Cardiac septum (tissue), 1 donor: ENCODE results near the gene GLOD4. TPM values are rescaled to one million over a fixed set of nuclear protein-coding genes. Genes with fewer than 3 reads are reported as not detected.
"Not testable (repeated sequence)": the region's sequence is repeated elsewhere in the genome, so short reads cannot be mapped to it uniquely, and the experiment has no call there.

Source experiments
- DNase-seq: peaks from one replicate; pipeline ENCODE4 v3.0.0-alpha.2; 2020; ENCODE audit warnings: low spot score
- intact Hi-C: fragments of 100-400 bp; cut with DNase I; formaldehyde crosslinking; loops from one replicate; pipeline ENCODE4 v1.14.0; 2022
- long read RNA-seq: library from polyadenylated mRNA; unstranded; transcript quantifications from one replicate; pipeline ENCODE4 v2.0.0, GENCODE V29; 2021
- total RNA-seq: library from RNA; stranded (reverse); fragmentation: NEBNext Ultra II Directional; extraction: Animal tissue kit (Norgen Biotek cat#: 25700); gene quantifications from one replicate; pipeline ENCODE4 v1.2.1, GENCODE V29; 2021
- donor health status: DM: no; HTN: no; CAD: no.

GLOD4 gene
- total RNA-seq: 33.8 TPM
- long read RNA-seq, transcript GLOD4-202 (9 exons, 2,059 nt): major isoform, 51 of 63 reads
- long read RNA-seq, partial matches to known transcripts: 8 of 63 reads
- long read RNA-seq, other reads (novel, unspliced or antisense): 2 of 63 reads

- intact Hi-C loops: no loop called here
- DNase-seq: peak; percentile 96
These were observed at the start of gene GLOD4, which contains the start of gene MRM3 for GRCh38 chr17:781805-782731. Gene GLOD4, minus strand, starts transcription at chr17:782280. Its CDS starts 25 bp downstream, at chr17:782255. Gene MRM3, plus strand, starts transcription at chr17:782353. Its CDS starts 26 bp downstream, at chr17:782379.

- DNase-seq: no peak
- intact Hi-C loops: no loop called here
These were observed 48.9 kb upstream of the GLOD4 start for GRCh38 chr17:830950-831349.

GRCh38 chr17:830381-830780, 48.3 kb upstream of the GLOD4 start:
- no peak for DNase-seq
- intact Hi-C loops: no loop called here

GRCh38 chr17:829614-830013, 47.5 kb upstream of the GLOD4 start:
- DNase-seq, intact Hi-C loops: not testable (repeated sequence)

- DNase-seq: no peak
- intact Hi-C loops: no loop called here
These were observed 46.7 kb upstream of the GLOD4 start for GRCh38 chr17:828761-829160.

GRCh38 chr17:826778-827177, 44.7 kb upstream of the GLOD4 start:
- intact Hi-C loops: no loop called here
- no peak for DNase-seq

GRCh38 chr17:825216-825615, 43.1 kb upstream of the GLOD4 start:
- DNase-seq: no peak
- intact Hi-C loops: no loop called here

GRCh38 chr17:824378-824777, 42.3 kb upstream of the GLOD4 start:
- no peak for DNase-seq
- intact Hi-C loops: no loop called here

- intact Hi-C loops: no loop called here
- no peak for DNase-seq
These were observed 41.4 kb upstream of the GLOD4 start for GRCh38 chr17:823501-823902.

GRCh38 chr17:819251-819650, 37.2 kb upstream of the GLOD4 start:
- intact Hi-C loops: no loop called here
- no peak for DNase-seq

GRCh38 chr17:814371-814770, 32.3 kb upstream of the GLOD4 start:
- intact Hi-C loops: no loop called here
- DNase-seq: no peak

GRCh38 chr17:812638-813204, 30.6 kb upstream of the GLOD4 start:
- intact Hi-C loops: no loop called here
- DNase-seq: no peak

- DNase-seq: no peak
- intact Hi-C loops: no loop called here
These were observed 29.1 kb upstream of the GLOD4 start for GRCh38 chr17:811051-811784.

- DNase-seq: no peak
- intact Hi-C loops: no loop called here
These were observed 25.6 kb upstream of the GLOD4 start for GRCh38 chr17:807523-808294.

GRCh38 chr17:806781-807522, 24.9 kb upstream of the GLOD4 start:
- DNase-seq: no peak
- intact Hi-C loops: no loop called here

- DNase-seq: no peak
- intact Hi-C loops: no loop called here
These were observed 24.3 kb upstream of the GLOD4 start for GRCh38 chr17:806346-806745.

GRCh38 chr17:805886-806285, 23.8 kb upstream of the GLOD4 start:
- DNase-seq, intact Hi-C loops: not testable (repeated sequence)

- no peak for DNase-seq
- intact Hi-C loops: no loop called here
These were observed 22.7 kb upstream of the GLOD4 start for GRCh38 chr17:804541-805435.
